Tibial artery (tissue), 4 donors: ENCODE data around the gene NHERF2.

Source experiments
- DNase-seq, 2 donors: peaks; one replicate each; pipeline ENCODE4 v3.0.0-alpha.2; 2019
- H3K27ac ChIP-seq, 2 donors: fragments of 200-600 bp; sonication (generic) in 1 of 2; 1 replicate in 1 of 2; 2 replicates in 1 of 2; pipeline ENCODE4 v1.5.1; 2018 to 2019; ENCODE audit warnings: mild to moderate bottlenecking in 1 of 2
- H3K27me3 ChIP-seq, 2 donors: fragments of 200-600 bp; sonication (generic) in 1 of 2; one replicate each; pipeline versions ENCODE4 v1.5.1 to v1.6.0; 2016 to 2019
- H3K36me3 ChIP-seq, 3 donors: fragments of 200-600 bp; sonication (generic) in 2 of 3; one replicate each; pipeline ENCODE4 v1.5.1; 2016 to 2019; ENCODE audit warnings: mild to moderate bottlenecking in 2 of 3
- H3K4me1 ChIP-seq, 4 donors: fragments of 200-600 bp; sonication (generic) in 2 of 4; 1 replicate in 3 of 4; 2 replicates in 1 of 4; pipeline ENCODE4 v1.5.1; 2016 to 2019
- H3K4me3 ChIP-seq, 2 donors: fragments of 200-600 bp; sonication (generic) in 1 of 2; 1 replicate in 1 of 2; 2 replicates in 1 of 2; pipeline ENCODE4 v1.5.1; 2018 to 2019; ENCODE audit warnings: mild to moderate bottlenecking in 2 of 2
- H3K9me3 ChIP-seq, 3 donors: fragments of 200-600 bp; sonication (generic) in 1 of 3; one replicate each; pipeline ENCODE4 v1.5.1; 2016 to 2019
- intact Hi-C: fragments of 100-400 bp; cut with DNase I; formaldehyde crosslinking; loops from one replicate; pipeline ENCODE4 v1.15.0; 2023; ENCODE audit warnings: low total_unique reads
- TF ChIP-seq, protein P1 (sequence below), 2 experiments: fragments of 200-600 bp in 1 of 2; fragments of 450-650 bp in 1 of 2; IDR thresholded peaks; one replicate each; pipeline ENCODE4 v1.5.1; 2017 to 2019; ENCODE audit warnings: antibody characterized with exemption in 2 of 2, mild to moderate bottlenecking in 1 of 2, moderate library complexity in 1 of 2

Gene NHERF2

GRCh38 chr16:2042171-2042985 lies 15.7 kb downstream of the NHERF2 start:
- Histone ChIP-seq H3K9me3 (no peaks in the 10 kb centered on the region), H3K4me1 (peaks cover 2 to 74% (median 53%) of the 10 kb centered on the region in 4 donors), H3K27ac (peak overlapping the region in 1 of 2 donors; percentile 12), H3K36me3 (peaks cover 0 to 30% (median 13%) of the 10 kb centered on the region in 3 donors), H3K4me3 (no peak overlapping the region), H3K27me3 (no peaks in the 10 kb centered on the region)
- no peak for DNase-seq
- intact Hi-C loops, result no loop called here
- TF ChIP-seq, protein P1, sequence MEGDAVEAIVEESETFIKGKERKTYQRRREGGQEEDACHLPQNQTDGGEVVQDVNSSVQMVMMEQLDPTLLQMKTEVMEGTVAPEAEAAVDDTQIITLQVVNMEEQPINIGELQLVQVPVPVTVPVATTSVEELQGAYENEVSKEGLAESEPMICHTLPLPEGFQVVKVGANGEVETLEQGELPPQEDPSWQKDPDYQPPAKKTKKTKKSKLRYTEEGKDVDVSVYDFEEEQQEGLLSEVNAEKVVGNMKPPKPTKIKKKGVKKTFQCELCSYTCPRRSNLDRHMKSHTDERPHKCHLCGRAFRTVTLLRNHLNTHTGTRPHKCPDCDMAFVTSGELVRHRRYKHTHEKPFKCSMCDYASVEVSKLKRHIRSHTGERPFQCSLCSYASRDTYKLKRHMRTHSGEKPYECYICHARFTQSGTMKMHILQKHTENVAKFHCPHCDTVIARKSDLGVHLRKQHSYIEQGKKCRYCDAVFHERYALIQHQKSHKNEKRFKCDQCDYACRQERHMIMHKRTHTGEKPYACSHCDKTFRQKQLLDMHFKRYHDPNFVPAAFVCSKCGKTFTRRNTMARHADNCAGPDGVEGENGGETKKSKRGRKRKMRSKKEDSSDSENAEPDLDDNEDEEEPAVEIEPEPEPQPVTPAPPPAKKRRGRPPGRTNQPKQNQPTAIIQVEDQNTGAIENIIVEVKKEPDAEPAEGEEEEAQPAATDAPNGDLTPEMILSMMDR (IDR thresholded peaks at IDR 0.05), result no peak

GRCh38 chr16:2042986-2043666 lies 16.4 kb downstream of the NHERF2 start:
- Histone ChIP-seq H3K9me3 (no peaks in the 10 kb centered on the region), H3K4me3 (no peak overlapping the region), H3K27ac (peak overlapping the region; percentile 27 to 40), H3K36me3 (peaks cover 0 to 25% (median 5%) of the 10 kb centered on the region in 3 donors), H3K27me3 (no peaks in the 10 kb centered on the region), H3K4me1 (peaks cover 5 to 69% (median 45%) of the 10 kb centered on the region in 4 donors)
- DNase-seq, result no peak
- TF ChIP-seq, protein P1 (IDR thresholded peaks at IDR 0.05), result no peak
- intact Hi-C loops, result no loop called here

DNA sequence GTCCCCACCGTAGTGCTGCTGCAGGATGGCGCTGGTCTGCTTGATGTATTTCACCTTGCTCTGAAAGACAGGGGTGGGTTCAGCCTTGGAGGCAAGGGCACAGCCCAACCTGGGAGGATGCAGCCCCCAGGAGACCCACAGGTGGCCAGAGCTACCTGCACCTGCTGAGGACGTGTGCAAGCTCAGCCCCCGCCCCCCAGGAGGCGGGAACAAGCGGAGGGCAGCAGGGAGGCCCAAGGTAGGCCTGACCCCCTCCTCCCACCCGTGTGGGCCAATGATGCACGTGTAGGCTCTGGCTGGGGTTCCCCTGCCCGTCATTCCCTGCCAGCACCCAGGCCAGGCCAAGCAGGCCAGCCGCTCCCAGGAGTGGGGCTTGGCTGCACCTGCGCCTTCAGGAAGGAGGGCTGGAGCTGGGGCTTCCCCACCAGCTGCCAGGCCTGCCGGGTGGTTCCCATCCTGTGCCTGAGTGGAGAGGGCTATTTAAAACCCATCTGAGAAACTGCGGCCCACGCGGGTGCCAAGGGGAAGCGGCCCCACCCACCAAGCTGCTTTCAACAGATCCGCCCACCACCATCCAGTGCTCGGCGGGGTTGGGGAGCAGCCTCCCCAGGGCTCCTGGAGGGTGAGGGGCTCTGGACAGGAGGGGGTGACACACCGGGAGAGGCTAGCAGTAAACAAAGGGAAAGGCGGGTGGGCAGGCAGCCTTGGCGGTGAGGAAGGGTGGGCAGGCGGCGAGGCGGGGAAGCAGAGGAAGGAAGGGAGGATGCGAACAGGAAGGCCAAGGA lies 17.2 kb downstream of the NHERF2 start:
- peak in 1 of 2 donors; percentile 55 for DNase-seq
- TF ChIP-seq, protein P1 (IDR thresholded peaks at IDR 0.05), result no peak
- Histone ChIP-seq H3K9me3 (no peaks in the 10 kb centered on the region), H3K4me3 (no peak overlapping the region), H3K36me3 (peaks cover 0 to 25% (median 0%) of the 10 kb centered on the region in 3 donors), H3K27me3 (no peaks in the 10 kb centered on the region), H3K4me1 (peaks cover 5 to 69% (median 46%) of the 10 kb centered on the region in 4 donors), H3K27ac (peak overlapping the region; percentile 27 to 40)
- intact Hi-C loops, result no loop called here

DNA sequence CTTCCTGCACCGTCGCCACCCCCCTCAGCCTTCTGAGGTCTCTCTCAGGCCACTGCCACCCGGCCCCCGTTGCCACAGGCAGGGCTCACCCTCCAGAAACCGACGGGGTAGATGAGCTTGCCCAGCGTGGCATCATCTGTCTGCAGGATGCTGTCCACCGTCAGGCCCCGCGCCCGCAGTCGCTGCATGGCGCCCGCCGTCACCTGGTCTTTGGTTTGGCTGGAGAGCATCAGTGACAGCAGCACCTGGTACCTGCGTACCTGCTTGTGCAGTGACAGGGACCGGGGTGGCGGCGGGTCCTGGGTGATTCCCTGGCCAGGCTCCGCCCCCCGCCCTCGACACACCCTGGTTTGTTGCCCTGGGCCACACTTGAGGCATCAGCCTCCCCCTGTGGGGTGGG lies 17.8 kb downstream of the NHERF2 start:
- intact Hi-C loops, result no loop called here
- Histone ChIP-seq H3K36me3 (peaks cover 0 to 21% (median 0%) of the 10 kb centered on the region in 3 donors), H3K4me3 (no peak overlapping the region), H3K27me3 (no peaks in the 10 kb centered on the region), H3K27ac (peak overlapping the region; percentile 27 to 40), H3K4me1 (peaks cover 5 to 68% (median 47%) of the 10 kb centered on the region in 4 donors), H3K9me3 (no peaks in the 10 kb centered on the region)
- no peak for DNase-seq
- TF ChIP-seq, protein P1 (IDR thresholded peaks at IDR 0.05), result no peak
